HG03045 (cell line): ENCODE data around the gene STOML1.

ENCODE experiments used
- ATAC-seq: cut with Tn5 transposase; IDR thresholded peaks from one replicate; pipeline ENCODE4 v1.9.1; 2021; ENCODE audit warnings: mild to moderate bottlenecking, moderate library complexity; ENCODE audit not compliant: unreplicated experiment

Gene STOML1

GRCh38 chr15:73934281-73934680, 57.8 kb downstream of the STOML1 start:
- no peak for ATAC-seq

GRCh38 chr15:73932381-73933191, 59.5 kb downstream of the STOML1 start:
- no peak for ATAC-seq

DNA sequence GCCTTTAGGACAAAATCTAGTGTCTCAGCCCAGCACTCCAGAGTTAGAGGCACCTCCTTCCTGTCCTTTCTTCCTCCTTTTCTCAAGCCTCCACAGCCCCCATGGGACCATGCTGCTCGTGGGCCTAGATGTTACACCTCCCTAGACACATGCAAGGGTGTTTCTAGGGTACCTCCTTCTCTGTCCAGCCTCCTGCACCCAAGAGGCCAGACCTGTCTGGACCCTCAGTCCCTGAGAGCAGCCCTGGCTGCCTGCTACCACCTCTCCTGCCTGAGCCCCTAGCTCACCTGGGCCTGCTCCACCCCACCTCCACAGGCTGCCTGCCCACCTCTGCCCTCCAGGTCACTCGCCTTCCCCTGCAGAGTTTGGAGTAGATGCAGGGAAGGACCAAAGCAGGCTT, 60.7 kb downstream of the STOML1 start:
- no peak for ATAC-seq

GRCh38 chr15:73930790-73931281, 61.3 kb downstream of the STOML1 start:
- ATAC-seq: no peak

GRCh38 chr15:73930371-73930770, 61.7 kb downstream of the STOML1 start:
- ATAC-seq: no peak

DNA sequence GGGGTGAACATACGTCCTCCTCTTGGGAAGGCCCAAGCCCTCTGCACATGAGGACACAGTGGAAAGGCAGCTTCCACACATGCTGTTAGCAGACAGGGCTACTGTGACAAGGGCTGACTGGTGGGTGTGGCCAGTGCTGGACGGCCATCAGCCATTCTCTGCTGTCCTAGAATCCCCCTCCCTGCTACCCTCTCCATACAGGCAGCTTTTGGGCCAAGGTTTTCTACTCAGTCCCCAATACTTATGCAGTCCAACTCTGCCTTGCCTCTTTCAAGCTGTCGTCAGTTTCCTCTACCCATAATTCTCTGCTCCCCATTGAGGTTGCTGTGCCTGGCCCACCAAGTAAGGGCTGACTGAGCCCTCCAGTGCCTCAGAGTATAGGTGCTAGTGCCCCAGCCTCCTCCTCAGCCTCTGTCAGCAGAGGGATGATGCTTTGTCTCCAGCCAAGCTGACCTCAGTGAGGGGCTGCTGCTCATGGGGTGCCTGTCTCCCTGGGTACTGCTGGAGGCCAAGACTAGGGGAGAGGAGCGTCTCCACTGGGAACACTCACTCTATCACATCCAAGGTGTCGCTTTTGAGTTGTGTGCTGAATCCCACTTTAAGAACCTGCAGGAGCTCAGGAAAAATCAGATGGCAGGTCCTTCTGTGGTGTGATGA, 63.0 kb downstream of the STOML1 start:
- no peak for ATAC-seq
